PC-3 (cell line): ENCODE results near the gene KRT15.

Experiments
- EZH2 ChIP-seq: fragments of 300-600 bp; sonication (generic); IDR thresholded peaks from one replicate; pipeline ENCODE4 v1.6.1; 2017; ENCODE audit warnings: antibody characterized with exemption, mild to moderate bottlenecking, low read length; ENCODE audit not compliant: unreplicated experiment
- EZH2phosphoT487 ChIP-seq: fragments of 300-600 bp; sonication (generic); IDR thresholded peaks from 2 replicates; pipeline ENCODE4 v1.6.1; 2018; ENCODE audit warnings: mild to moderate bottlenecking, antibody characterized with exemption, low read length, borderline replicate concordance
- TF ChIP-seq, protein P1 (sequence below): fragments of 300-600 bp; sonication (generic); conservative IDR thresholded peaks from 2 replicates; pipeline ENCODE4 v1.5.1; 2017; ENCODE audit warnings: antibody characterized with exemption, low read depth, mild to moderate bottlenecking, low read length

DNA sequence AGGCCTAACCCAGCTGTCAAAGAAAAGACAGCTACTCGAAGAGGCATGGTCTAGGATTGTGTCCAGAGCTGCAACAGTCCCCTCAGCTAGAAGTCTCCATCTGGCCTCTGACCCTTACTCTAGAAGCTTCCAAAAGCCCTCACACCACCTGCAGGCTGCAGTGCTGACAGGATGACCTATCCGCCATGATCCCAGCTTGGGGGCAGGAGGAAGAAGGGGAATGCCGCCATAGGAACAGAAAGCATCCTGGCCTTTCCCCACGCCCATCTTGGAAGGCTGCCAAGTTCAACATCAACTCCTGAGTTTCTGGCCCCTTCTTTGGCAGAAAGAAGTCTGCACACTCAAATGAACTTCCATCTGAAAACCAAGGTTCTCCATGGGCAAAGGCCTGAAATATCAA is 25.9 kb downstream of the KRT15 start:
- TF ChIP-seq, protein P1, sequence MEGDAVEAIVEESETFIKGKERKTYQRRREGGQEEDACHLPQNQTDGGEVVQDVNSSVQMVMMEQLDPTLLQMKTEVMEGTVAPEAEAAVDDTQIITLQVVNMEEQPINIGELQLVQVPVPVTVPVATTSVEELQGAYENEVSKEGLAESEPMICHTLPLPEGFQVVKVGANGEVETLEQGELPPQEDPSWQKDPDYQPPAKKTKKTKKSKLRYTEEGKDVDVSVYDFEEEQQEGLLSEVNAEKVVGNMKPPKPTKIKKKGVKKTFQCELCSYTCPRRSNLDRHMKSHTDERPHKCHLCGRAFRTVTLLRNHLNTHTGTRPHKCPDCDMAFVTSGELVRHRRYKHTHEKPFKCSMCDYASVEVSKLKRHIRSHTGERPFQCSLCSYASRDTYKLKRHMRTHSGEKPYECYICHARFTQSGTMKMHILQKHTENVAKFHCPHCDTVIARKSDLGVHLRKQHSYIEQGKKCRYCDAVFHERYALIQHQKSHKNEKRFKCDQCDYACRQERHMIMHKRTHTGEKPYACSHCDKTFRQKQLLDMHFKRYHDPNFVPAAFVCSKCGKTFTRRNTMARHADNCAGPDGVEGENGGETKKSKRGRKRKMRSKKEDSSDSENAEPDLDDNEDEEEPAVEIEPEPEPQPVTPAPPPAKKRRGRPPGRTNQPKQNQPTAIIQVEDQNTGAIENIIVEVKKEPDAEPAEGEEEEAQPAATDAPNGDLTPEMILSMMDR, result no peak
- no peak for TF ChIP-seq EZH2
- no peak for TF ChIP-seq EZH2phosphoT487
